ENCODE data around the gene LHFPL6.

LHFPL6 gene

DNA sequence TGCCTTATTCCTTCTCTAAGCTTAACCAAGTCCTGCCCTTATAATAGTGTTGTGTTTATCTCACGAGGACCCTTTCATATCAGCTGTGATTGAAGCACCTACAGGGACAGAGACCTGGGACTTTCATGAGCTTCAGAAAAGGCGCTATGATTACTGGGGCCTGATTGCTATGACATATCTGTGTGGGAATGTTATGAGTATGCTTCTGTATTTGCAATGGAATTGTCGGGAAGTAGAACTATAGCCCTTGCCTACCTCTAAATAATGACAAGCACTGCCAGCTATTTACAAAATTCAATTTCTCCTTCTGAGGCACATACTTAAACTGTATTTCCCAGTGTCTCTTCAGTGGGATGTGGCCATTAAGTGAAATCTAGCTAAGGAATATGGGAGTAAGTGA, 191.5 kb downstream of the LHFPL6 start:
- no peak for DNase-seq (ENCODE audit: low spot score)

DNA sequence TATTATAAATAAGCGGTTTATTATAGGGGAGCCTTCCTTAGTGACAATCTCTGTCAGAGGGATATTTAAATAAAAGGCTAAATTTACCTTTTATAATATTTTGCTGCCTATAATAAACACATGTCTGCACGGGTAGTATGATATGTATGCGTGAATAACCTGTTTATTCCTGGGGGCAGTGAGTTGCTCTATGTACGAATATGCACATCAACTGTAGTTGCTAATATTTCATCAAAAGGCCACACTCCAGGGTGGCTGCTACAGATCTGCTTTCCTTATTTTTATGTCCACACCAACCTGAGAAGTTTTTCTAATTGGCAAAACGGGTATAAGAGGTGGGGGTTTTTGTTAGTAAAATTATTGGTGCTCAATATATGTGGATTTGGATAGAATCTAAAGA, 192.0 kb downstream of the LHFPL6 start:
- DNase-seq (ENCODE audit: low spot score) = no peak

DNA sequence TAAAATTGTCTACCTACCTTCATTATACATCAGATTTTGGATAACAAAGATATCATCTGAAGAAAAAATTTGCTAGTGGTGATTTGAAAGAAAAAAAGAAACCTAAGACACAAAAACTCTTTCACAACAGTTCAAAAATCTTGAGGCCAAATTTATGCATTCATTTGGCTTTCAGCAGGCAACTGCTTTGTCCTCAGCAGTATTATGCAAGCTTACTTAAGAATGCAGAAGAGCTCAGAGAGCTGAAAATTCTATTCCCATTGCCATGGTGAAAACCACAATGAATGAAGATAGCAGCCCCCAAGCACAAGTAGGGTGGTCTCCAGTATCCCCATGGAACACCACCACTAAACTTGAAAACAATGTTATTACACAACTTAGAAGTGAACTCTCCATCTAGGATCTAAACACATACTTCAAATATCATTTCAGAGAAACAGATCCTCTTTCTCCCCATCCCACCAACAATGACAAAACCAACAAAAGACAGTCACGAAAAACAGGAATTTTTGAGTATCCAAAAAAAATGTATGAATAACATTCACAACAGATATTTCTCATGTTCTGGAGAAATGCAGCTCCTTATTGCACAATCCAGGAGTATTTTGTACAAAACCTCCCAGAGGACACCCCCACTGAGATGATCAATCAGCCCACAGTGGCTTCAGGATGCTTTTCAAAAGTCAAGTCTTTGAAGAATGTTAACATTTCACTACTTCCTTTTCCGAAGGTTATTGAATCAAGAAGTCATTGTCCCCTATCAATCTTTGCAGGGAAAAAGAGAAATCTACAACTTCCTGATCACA, 192.7 kb downstream of the LHFPL6 start:
- no peak for DNase-seq (ENCODE audit: low spot score)

DNA sequence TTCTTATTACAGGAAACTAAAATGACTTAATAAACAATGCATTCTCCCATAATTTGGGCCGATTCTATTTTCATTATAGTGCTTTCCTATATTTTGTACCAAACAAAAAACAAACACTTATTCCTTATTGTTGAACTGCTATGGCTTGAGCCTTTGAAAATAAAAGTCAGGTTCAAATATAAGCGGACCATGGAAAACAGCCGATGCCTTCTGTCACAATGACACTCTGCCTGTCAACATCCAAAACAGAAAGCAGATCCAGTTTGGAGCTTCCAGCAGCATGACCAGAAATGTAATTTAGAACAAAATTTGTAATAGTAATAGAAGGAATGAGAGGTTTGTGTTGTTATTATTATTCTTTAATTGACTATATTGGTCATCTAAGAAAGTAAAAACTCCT, 194.5 kb downstream of the LHFPL6 start:
- no peak for DNase-seq (ENCODE audit: low spot score)

DNA sequence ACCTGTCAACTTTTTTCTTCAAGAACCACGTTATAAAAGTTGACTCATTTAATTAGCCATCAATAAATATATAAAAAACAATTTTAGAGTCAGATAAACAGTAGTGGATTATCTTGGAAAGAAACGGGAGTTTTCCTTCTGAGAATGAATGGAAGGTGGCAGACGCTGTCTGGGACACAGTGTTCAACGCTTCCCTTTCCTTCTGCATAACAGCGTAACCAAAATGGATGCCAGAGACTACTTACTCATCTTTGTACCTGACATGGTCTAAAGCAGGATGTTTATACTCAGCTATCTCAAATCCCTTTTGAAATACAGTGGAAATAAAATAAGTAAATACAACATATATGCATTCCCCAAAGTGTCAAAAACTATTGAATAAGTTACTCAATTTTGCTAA, 195.2 kb downstream of the LHFPL6 start:
- no peak for DNase-seq (ENCODE audit: low spot score)

DNA sequence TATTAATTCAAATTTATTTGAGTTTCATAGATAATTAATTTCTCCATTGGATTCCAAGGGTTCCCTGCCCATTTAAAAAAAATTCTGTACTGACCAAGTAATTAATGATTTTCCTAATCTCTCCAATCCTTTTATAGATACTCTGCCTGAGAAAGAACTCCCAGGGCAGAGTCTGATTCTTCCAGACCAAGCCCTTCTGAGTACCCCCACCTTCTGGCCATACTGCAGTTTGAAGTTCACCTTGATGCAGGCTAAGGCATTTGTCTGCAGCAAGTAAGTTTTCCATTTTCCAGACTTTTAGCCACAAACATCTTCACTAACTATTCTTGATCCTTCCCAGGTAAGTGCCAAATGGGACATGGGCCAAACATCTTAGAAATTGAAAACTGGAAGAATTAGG, 195.9 kb downstream of the LHFPL6 start:
- DNase-seq (ENCODE audit: low spot score) = no peak

DNA sequence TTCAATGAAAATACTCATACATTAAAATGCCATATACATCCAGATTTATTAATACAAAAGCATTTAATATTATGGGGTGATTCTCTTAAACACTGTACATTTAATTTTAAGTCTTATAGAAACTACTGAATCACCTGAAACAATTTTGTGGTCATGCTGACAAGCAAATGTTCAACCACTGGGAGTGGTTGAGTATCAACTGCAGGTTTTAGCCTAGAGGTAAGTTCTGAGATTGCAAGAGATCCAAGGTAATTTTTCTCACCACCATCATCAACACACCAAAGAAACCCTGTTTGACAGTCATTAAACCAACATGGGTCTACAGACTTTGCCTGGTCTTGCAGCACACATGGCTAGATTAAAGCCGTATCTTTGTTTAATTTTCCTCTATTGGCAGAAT, 196.3 kb downstream of the LHFPL6 start:
- DNase-seq (ENCODE audit: low spot score) = peak; percentile 7

DNA sequence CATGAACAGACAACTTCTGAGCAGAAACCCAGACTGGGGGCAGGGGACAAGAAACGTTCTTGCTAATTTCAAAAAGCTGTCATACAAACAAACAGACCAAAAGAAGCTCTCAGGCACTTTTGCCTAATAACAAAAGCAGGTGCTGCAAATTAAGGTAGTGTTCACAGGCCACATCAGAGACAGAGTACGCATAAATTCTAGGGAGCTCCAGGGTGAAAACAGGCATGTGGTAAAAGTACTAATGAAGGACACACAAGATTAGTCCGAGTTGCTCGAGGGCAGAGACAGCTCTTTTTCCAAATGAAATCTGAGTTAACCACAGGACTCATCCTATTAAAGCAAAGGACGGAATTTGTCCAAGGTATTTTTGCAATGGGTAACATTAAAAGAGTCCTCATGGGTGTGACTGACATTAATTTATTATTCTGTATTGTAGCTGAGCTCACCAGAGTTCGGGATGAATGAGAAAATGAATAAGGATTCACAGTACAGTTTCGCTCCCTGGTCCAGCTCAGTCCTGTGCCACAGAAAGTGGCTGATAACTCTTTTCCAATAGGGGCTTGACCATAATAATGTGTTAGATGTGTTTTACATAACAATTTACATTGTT, 197.3 kb downstream of the LHFPL6 start:
- DNase-seq (ENCODE audit: low spot score) = no peak

DNA sequence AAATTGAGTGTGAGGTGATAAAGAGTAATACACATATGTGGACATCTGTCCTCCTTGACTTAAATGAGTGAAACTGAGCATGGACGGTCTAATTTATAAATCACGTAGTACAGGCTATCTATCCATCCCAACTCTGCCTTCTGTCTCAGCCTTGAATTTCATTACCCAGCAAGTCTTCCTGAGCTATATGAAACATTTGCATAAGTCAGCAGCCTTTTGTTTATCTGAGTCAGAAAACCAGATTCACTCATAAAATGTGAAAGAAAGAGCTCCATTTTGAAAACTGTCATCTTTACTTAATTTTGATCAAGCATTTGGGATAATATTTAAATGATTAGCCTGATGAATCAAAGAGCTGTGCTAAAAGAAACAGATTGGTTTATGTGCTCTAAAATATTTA, 197.9 kb downstream of the LHFPL6 start:
- DNase-seq (ENCODE audit: low spot score) = no peak

DNA sequence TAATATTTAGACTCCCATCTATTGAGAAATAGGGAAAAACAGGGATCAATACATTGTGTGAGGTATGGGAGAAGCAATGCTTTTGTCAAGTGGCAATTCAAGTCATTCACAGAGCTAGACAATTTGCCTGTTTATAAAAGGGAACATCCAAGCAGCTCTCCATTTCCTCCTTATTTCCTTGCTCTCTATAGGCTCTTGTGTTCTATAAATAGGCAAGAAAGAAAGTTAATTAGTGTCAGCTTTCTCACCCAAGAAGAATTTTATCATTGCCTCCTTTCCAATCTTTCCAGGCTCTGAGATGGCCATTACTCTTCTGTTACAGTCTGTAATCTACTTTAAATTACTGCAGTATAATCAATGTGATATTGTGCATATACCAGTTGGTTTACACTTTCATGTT, 199.9 kb downstream of the LHFPL6 start:
- no peak for DNase-seq (ENCODE audit: low spot score)

DNA sequence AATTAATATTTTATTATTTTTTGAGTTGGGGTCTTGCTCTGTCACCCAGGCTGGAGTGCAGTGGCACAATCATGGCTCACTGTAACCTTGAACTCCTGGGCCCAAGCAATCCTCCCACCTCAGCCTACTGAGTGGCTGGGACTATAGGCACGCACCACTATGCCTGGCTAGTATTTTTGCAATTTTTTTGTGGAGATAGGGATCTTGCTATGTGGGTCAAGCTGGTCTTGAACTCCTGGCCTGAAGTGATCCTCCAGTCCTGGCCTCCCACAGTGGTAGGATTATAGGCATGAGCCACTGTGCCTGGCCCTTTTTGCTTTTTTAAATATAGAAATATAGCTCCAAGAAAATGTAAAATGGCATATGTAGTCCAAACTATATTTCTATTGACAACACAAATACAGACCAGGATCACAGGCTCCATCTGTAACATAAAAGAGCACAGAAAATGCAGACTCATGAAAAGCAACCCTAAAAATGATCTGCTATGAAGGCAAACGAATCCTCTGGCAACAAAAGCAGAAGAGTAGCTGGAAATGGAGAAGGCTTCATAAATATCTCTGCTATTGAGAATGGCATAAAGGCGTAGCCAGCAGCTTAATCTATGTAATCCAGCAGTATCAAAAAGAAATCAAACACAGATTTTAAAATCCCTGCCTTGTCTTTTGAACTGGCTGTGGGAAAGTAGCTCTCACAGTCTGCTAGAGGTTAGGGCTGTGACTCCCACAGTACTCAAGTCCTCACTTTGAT, 200.6 kb downstream of the LHFPL6 start:
- no peak for DNase-seq (ENCODE audit: low spot score)

DNA sequence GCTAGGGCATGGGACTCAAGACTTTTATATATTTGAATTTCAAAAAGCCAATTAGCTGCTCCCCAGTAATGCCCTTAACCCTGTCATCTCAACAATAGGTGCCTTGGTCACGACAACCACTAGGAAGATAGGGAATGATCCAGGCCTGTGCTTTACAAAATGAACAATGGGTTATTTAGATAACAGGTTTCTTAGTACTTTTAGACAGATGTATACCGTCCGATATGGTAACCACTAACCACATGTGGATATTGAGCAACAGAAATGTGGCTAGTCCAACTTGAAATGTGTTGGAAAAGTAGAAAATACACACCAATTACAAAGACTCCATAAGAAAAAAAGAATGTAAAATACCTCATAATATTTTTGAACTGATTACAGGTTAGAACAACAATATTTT, 201.2 kb downstream of the LHFPL6 start:
- no peak for DNase-seq (ENCODE audit: low spot score)

DNA sequence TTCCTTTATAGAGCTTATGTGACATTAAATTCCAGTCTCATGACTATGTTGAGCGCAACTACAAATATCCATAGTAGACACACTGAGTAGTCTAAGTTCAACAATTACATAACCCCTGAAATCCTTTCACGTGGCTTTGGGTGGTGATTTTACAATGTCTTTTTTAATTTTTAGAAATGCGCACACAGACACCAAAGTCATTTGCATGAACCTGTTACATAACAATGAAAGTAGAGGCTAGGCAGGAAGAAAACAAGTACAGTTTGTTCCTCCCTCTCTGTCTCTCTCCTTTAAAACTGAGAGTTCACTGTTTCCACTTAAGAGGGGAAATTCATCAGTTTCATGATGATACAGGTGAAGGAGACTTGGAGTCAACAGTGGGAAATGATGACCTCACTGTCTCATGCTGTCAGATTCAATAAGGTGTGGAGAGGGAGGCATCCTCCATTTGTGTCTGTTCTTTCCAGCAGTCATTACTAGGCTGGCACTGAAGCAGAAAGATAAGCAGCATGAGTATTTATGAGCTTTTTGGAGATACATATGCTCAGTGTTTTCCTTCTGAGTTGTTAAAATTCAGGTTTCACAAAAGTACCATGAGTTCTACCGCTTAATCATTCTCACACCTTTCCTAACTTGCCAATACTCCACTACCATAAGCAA, 201.8 kb downstream of the LHFPL6 start:
- no peak for DNase-seq (ENCODE audit: low spot score)

DNA sequence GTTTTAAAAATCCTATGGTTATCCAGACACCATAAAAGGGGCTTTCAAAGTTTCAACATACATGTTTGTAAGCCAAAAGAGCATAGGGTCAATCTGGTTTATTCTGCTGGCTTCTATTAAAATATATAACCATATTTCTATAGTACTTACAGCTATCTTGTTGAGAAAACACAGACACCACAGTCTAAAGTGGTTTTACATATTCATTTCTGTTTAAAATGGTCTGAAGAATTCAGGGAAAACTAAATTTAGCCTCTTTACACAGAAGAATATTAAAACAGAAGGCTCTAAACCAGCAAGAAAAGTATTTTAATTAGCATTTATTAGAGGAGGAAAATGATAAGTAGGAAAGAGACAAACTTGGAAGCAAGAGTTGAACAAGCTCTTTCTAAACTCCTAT, 203.9 kb downstream of the LHFPL6 start:
- DNase-seq (ENCODE audit: low spot score) = no peak

DNA sequence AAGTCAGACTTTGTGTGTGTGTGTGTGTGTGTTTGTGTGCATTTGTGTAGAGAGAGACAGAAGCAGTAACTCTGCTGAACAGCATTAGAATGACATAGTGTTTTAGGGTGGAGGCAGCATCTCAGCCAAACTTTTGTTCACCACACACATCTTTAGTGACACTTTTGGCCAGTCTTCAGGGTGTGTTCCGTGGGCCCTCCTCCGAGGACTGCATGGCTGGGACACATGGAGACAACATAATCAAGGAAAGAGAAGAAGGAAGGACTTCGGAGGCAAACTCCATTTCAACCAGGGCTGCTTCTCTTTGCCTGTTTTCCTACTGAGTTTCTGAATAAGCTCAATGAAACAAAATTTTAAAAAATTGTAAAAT, 205.1 kb downstream of the LHFPL6 start:
- DNase-seq (ENCODE audit: low spot score) = no peak

DNA sequence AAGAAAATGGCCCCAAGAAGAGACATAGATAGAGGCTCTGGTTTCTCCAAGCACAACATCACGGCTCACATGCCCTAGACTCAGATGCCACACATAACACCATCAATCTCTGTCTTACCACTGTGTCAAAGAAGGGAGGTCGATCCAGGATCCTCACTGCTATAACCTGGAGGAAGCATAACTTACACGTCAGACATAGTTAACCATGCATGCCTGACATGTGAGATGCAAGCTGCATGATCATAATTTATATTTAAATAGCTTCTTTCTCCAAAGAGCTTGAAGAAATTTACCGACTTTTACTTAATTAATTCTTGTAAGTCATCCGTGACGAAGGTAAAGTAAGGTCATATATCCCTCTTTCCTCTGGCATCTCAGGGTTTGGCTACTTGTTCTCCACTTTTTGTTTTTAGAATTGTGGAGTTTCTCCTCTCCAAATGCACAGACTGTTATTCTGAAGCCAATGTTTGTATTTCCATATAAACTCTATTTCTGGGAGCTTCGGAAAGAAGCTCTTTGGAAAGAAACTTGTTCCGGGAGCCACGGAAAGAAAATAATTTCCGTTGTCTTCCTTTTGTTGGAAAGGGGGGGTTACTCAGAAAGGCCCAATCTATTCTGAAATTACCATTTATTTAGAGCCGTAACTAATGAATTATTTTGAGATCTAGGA, 205.6 kb downstream of the LHFPL6 start:
- no peak for DNase-seq (ENCODE audit: low spot score)

DNA sequence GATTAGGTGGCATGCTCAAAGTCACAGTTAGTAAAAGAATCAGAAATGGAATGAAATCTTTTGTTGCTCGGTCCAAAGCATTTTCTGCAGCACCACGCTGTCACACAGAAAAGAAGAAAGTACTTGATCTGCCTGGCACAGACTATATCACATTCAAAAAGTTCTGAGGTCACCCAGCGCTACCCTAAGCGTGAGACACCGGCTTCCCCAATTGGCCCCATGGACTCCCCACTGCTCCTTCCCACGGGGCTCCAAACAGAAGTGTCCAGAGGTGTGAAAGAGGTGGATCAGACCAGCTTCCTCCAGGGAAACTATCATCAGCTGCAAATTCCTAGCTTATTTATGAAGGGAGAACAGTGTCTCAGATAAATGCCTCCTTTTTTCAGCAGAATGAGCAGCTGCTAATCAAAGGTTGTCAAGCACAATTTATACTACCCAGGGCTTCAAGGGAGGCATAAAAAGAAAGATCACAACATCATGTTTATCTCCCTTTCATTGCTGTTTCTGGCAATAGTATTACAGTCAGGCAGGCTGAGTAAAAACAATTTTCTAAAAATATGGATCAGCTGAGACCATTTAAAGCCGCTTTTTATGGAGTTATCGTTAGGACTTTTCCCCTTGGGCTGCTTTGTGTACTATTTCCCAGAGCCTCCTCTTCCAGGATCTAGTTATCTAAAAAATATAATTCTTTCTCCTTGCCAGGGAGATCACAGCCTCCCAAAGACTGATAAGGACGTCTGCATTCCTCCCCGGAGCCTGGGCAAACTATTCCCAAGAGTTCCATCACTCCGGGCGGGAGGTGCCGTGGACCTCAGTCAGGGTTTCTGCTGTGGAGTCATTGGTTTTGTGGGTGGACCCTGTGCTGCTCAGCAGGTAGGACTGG, 208.0 kb downstream of the LHFPL6 start:
- no peak for DNase-seq (ENCODE audit: low spot score)

DNA sequence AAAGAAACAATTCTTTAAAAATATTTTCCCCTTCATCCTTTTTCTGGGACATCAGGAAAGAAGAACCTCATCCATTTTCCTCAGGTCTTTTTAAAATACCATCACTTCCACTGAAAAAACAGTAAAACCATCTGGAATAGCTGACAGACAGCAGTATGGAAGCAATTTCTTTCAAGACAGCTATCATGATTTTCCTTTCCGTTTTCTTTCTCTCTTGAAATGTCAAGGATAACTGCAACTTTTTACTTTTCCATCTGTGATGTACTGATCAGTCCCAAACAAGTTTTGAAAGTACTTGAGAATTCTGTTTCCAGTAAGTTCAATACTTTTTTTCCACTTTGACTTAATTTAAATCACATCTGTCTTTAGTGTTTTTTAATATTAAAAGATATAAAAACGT, 211.2 kb downstream of the LHFPL6 start:
- DNase-seq (ENCODE audit: low spot score) = no peak

DNA sequence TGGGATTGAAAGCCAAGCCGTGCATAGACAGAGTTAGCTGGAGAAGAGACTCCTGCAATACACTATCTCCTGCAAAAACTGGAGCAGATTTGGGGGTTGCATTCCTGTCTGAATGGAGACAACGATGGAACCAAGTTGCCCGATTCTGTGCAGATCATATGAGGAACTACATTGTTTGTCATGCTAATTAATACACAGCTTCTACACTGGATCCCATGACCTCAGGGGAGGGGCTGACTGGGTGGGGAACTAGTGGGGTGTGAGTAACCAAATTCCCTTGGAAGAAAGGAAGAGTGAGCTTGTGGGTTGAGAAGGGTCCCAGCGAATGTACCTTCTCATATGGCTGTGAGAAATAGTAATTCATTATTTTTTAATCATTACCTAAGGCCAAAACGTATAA, 214.0 kb downstream of the LHFPL6 start:
- DNase-seq (ENCODE audit: low spot score) = no peak

DNA sequence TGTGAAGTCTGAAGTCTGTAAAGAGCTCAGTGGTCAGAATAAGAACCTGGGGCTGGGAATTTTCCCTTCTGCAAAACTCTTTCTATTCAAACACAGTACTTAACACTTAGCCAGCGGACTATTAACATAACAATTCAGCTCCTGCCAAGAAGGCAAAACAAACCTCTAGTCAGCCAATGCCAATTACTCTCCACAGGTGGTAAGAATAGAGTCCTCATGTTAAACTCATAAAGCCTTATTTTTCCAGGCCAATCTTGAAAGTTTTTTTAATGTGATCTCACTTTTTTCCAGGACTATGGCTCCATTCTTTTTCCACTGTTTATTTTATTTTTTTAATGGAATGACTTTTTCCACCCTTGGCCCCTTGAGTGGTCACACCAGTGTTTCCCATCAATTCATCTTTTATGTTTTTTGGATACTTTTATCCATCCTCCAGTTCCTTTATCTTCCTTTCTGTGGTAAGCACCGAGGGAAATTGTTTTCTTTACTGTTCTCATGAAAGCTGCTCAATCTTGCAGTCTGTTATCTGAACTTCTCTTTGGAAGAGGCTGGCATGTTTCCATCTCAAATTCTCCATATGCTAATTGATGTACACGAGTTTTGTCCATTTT, 217.3 kb downstream of the LHFPL6 start:
- no peak for DNase-seq (ENCODE audit: low spot score)

DNA sequence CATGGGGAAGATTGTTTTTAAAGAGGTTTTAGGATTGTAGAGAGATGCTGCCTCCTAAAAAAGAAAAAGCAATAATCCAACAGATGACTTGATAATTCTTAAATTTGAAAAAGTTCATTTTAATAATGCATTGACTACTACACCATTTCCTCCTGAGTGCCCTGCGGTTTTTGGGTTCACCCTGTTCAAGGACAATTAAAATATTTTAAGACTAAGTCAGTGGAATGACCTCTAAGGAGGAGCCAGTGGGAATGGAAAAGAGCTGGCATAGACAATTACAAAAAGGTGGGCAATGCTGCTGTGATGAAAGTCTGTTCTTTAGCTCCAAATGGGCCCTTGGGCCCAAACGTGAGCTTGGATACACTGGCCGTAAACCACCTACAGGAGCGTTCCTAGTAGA, 217.8 kb downstream of the LHFPL6 start:
- no peak for DNase-seq (ENCODE audit: low spot score)
